NCI-H82 treated with DMSO at 0.1 percent for 48 hours (cell line): Measurements from ENCODE around the gene ZDHHC16.
"Not testable (repeated sequence)": the region's sequence is repeated elsewhere in the genome, so short reads cannot be mapped to it uniquely, and the experiment has no call there.

Experiments used
- DNase-seq: peaks from one replicate; lab custom pipeline; 2025; ENCODE audit not compliant: unreplicated experiment; lab: John Stamatoyannopoulos, UW

Gene ZDHHC16

DNA sequence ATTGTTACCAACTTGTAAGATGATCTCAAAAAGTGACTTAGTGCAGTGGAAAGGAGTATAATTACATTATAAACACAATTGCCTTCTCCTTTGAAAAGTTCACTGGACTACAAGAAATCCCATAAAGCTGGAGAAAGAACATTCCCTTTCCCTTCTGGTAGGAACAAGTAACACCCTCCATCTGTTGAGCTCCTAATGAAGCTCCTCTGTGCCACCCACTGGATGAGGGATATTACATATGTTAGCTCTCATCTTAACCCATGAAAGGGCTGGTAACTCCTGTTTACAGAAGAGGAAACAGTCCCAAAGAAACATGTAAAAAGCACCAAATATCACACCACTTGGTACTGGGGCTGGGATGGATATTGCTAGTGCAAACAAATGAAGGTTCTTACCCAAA is 11.9 kb upstream of the ZDHHC16 start:
- no peak for DNase-seq

DNA sequence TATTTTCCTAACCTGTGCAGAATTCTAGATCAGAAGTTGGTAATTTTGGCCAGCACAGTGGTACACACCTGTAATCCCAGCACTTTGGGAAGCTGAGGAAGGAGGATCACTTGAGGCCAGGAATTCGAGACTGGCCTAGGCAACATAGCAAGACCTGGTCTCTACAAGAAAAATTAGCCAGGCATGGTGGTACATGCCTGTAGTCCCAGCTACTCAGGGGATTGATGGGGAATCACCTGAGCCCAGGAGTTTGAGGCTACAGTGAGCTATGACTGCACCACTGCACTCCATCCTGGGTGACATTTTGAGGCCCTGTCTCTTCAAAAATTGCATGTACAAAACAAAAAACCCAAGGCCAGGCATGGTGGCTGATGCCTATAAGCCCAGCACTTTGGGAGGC is 11.4 kb upstream of the ZDHHC16 start:
- DNase-seq: no peak

DNA sequence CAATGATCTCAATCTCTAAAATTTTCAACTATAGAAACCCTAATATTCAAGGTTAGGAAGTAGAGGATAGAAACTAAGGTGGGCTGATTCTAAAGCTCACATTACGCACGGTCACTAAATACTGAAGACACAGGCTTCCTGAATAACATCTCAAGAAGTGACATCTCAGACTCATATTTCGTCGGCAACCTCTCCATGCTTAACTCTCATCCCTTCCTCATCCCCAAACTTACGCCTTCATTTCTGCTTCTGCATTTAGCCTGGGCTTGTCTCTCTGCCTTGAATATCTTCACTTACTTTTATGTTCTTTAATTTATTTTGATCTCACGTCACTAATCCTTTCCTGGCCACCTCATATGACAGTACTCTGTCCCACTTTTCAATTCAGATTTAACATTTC is 10.8 kb upstream of the ZDHHC16 start:
- no peak for DNase-seq

DNA sequence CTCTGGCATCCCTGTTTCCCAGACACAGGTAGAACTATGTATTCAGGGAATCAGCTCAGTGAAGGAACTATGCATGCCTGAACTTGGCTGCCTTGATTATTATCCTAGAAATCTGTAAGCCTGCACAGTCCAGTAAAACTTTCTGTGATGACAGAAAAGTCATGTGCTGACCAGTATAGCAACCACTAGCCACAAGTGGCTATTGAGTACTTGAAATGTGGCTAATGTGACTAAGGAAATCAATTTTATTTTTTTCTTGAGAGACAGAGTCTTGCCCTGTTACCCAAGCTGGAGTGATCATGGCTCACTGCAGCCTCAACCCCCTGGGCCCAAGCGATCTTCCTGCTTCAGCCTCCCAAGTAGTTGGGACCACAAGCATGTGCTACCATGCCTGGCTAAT is 3.7 kb upstream of the ZDHHC16 start:
- DNase-seq: no peak

DNA sequence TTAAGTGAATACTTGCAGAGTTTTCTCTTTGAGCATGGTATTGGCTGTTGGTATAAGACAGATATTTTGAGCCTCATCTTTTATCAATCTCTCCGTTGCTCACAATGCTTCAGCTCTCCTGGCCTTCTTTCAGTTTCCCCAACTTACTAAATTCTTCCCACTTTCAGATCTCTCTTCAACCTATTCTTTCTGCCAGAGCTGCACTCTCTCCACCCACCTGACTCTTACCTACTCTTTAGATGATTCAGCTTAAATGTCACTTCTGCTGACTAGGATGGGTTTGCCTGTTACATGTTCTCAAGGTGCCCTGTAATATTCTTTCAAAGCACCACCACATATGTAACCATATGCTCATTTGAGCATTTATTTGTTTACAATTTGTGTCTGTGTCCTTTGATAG is 1.8 kb upstream of the ZDHHC16 start:
- DNase-seq: no peak

DNA sequence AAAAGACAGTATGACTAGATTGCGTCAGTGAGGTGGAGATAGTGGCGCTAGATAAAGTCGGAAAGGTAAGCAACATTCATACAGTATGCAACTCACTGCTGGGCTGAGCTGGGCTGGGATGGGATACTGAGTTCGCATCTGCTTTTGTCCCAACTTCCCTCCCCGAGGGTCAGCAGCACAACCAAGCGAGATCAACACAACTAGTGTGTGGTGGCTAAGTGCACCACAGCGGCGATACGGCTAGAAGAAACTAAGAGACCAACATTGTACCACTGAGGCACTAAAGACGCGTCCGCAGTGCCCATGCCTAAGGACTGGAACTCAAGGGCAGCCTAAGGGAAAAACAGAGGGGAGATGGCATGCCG is 636 bp upstream of the ZDHHC16 start:
- no peak for DNase-seq

DNA sequence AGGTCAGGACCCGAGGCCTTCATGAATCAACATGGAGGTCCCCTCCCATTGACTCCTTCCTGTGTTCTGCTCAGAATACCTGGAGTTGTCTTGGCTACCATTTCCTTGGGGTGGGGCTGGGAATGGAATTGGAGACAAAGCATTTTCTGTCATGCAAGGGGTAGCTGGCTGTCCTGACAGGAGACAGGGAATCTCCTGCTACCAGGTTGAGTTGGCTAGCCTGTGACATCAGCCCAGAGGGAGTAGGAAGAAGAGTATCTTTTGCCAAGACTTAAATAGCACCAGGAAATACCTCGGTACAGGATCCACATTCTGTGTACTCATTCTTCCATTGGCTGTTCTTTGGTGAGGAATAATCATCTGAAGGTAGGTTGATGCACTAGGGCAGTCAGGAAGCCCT is 4.9 kb downstream of the ZDHHC16 start:
- DNase-seq: no peak

DNA sequence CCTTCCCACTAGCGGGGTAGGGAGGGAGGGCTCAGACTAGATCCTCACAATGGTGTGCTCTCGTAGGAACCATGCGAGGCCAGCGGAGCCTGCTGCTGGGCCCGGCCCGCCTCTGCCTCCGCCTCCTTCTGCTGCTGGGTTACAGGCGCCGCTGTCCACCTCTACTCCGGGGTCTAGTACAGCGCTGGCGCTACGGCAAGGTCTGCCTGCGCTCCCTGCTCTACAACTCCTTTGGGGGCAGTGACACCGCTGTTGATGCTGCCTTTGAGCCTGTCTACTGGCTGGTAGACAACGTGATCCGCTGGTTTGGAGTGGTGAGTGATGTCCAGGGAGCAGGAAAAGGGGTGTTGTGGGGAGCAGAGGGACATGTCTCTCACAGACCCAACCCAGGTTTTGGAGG is 5.6 kb downstream of the ZDHHC16 start:
- no peak for DNase-seq

DNA sequence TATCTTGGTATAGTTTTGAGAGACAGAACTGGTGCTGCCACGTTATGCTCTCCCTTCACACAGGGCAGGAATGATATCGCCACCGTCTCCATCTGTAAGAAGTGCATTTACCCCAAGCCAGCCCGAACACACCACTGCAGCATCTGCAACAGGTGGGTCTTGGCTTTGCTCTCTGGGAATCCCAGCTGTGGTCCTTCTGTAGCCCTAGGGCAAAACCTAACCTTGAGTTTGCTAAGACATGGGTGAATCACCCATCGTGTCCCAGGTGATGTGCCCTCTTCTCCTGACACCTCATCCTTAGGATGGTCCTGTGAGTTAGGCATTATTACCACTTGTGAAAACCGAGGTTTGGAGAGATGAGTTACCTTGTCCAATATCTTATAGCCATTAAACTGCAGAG is 6.4 kb downstream of the ZDHHC16 start:
- no peak for DNase-seq

DNA sequence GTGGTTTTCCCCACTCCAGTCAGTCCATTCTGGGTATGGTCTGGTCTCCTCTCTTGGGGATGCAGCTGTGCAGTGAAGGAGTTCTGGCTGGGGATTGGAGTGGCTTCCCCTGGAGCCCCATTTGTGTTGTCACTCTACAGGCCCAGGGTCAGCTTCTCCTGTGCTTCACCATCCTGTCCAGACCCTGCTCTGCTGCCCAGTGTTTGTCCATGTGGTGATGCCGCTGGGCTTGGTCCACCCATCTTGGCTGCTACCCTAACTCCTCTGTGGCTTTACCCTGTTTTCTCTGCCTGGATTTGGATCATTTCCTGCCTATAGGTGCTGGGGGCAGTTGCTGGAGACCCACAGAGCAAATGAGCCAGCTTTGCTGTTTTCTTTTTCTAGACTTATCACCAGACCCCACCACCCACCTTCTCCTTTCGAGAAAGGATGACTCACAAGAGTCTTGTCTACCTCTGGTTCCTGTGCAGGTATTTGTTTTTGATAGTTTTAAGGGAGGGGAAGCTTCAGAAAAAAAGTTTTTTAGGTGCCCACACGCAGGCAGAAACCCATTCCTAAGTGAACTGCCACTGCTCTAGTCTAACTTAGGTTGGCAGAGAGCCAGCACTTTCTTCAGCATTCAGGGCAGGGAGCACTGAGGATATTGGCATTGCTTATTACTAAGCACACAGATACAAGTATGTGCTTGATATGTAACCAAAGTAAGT is 8.5 kb downstream of the ZDHHC16 start:
- DNase-seq: no peak

DNA sequence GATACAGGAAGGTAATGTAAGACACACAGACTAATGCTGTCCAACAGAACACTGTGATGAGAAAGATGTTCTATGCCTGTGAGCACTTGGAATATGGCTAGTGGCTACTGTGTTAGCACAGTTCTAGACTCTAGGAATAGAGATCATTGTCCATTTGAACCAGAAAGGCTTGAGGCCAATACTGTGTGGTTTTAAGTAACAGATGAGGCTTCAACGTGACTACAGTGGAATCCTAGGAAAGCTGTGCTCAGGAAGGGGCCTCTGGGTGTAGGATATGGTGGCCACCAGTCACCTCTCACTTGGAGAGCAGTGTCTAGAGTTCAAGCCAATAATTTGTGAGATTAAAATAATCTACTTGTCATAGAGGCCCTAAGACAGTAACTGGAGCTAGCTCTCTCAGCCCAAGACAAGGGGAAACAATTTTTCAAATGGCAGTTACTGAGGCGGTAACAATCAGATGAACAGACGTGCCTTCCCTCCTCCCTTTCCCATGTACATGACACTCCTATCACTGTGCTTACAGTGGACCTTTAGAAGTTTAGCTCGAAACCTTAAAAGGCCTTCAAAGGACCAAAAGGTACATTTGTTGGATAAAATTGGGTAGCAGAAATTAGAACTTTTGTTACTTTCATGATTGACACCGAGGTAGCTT is 10.2 kb downstream of the ZDHHC16 start:
- no peak for DNase-seq

DNA sequence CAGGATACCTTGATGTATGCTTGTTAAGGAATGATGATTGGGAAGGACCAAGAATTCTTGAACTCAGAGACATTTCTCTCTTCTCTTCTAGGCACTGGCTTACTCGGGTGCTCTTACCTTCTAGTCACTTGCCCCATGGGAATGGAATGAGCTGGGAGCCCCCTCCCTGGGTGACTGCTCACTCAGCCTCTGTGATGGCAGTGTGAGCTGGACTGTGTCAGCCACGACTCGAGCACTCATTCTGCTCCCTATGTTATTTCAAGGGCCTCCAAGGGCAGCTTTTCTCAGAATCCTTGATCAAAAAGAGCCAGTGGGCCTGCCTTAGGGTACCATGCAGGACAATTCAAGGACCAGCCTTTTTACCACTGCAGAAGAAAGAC is 10.7 kb downstream of the ZDHHC16 start:
- no peak for DNase-seq

DNA sequence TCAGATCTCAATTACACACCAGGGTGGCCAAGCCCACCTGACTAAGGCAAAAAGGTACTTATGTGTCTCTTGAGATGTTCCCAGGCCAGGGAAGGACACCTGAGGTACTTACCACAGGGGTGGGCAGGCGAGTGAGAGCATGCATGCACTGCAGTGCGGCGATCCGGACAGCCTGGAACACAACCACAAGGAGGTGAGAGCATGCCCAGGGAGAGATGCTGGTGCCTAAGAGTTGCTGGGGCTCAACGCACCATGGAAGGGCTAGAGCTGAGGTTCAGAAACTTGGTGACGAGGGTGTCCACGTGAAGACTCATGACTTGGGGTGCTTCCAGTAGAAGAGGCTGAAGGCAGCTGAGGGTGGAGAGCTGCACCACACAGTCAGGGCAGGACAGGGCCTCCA is 13.1 kb downstream of the ZDHHC16 start:
- DNase-seq: no peak

DNA sequence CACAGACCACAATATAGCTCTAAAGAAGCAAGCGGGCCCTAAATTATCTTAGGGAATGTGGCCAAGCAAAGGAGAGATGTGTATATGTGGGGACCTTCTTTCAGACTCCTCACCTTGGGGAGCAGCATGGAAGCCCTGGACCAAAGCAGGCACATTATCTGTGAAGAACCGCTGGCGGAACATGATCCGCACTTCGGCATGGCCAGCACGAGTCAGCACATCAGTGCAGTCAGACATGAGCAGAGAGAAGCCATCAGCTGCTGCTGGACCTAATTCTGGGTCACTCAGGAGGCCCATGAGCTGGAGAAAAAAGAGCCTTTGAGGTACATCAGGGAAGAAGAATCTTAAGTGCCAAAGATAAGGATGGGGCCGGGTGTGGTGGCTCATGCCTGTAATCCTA is 14.0 kb downstream of the ZDHHC16 start:
- DNase-seq: no peak

DNA sequence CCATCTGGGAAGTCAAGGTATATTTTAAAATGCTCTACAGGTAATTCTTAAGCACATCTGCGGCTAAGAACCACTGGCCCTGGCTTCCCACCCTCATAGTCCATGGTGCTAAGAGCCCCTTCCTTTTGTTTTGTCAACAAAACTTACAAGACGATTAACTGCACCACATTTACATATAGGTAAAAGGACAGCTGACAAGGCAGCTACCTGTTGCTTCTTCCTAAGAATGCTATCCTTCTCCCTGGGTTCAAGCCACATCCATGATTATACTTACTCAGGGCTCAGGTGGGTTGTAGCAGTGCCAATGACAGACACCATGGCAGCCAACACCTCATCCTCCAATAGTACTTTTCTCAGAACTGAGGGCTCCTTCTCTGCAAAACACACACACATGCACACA is 16.3 kb downstream of the ZDHHC16 start:
- DNase-seq: no peak

DNA sequence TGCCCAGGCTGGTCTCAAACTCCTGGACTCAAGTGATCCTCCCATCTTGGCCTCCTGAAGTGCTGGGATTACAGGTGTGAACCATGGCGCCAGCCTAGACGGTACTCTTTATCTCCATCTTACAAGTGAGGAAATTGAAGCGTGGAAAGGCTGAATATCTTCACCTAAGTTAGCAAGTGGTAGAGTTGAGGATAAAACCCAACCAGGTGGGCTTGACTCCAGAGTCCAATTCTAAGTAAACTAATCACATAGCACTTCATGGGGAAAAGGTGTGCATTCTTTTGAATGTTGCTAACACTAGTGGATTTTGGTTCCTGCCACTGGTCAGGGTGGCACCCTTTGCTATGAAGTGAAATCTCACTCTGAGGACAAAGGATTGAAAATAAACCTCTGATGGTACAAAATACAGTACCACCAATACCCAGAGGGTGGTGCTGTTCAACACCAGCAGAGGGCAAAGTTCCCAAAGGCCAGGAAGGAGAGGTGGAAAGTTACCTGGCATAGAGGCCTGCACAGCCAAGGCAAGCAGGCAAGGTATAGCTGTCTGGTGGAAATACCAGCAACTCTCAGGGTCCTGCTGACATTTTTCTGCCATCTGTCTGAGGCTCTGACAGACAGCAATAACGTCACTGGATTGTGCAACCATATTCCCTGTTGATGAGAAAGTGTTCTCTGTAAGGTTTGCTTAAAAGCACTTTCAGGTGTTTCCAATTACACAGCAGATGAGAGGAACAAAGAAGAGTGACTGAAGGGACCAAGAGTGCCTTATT is 17.6 kb downstream of the ZDHHC16 start:
- no peak for DNase-seq

DNA sequence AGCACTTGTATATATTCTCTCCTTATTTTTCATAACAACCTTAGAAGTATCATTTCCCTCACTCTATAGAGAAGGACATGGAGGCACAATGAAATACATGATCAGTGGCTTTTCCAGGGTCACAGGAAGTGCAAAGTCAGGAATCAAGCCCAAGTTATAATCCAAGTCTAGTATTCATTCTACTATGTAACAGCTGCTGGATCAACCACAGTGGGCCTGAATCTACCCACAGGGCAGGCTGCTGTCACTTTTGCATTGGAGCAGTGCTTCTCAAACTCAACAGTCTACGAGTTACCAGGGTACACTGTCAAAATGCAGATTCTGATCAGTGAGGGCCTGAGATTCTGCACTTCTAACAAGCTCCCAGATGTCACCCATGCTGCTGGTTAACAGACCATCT is 18.3 kb downstream of the ZDHHC16 start:
- no peak for DNase-seq

DNA sequence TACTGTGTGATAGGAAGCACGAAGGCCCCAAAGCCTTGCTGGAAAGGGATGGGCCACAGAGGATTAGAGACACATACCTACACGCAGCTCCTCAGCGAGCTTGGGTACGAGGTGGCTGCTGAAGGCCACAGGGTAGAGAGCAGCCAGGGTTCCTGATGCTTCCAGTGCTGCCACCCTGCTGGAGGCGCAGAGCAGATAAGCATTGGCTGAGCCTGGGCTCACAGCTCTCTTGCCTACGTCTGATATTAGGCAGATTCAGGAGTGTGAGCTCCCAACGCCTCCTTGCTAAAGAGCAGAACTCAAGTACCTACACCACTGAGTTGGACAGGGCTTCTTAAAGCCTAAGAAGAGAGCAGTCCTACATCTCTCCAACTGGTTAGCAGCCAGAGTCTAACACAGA is 20.0 kb downstream of the ZDHHC16 start:
- no peak for DNase-seq

DNA sequence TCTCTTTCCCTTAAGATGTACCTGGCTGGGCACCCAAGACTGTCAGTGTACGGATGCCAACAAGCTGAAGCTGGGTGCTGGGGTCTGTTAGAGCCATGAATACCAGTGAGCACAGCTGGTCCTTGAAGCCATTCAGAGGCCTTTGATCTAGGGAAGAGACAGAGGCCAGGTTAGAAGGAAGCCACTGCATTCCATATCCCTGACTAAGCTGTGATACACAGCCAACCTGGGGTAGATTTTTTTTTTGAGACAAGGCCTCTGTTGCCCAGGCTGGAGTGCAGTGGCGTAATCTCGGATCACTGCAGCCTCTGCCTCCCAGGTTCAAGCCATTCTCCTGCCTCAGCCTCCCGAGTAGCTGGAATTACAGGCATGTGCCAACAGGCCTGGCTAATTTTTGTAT is 20.8 kb downstream of the ZDHHC16 start:
- no peak for DNase-seq

DNA sequence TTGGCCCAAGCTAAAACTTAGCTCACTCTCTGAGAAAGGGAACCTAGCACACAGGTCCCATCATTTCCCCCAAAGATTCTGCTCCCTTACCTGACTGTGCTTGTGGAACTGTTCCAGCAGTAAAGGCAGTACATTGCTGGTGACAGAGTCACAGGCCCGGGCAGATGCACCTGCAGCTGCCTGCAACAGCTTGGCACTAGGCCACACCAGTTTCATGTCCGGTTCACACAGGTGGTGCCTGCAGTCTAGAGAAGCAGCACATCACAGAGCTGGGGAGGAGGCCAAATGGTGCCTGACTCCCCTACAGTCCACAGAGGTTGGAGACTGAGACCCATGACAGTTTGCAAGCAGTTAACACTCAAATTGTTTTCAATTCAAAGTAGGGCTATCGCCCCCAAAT is 22.2 kb downstream of the ZDHHC16 start:
- DNase-seq: no peak

DNA sequence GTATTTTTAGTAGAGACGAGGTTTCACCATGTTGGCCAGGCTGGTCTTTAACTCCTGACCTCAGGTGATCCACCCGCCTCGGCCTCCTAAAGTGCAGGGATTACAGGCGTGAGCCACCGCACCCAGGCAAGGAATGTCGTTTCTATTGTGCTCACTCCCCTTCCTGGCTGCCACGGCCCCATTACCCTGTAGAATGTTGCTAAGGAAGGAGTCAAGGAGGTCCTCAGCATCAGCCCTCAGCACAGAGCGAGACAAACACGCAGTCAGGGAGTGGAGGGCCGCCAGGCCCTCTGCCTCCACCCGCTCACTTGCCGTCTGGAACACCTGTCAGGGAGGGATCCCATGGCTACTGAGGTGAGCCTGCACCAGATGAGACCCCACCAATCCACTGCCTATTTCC is 22.8 kb downstream of the ZDHHC16 start:
- DNase-seq: not testable (repeated sequence)

DNA sequence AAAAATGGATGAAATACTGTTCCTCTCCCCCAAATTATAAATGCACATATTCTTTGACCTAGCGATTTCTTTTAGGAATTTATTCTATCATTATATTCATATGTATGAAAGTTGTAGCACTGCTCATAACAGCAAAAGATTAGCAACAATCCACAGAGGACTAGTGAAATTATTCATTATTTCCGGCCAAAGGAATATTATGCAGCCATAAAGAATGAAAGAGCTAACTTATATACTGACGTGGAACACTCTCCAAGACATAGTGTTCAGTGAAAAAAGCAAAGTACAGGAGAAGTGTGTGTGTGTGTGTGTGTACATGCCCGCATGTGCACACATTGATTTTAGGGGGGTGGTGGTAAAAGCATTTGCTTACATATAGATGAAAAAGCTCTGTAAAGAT is 28.9 kb downstream of the ZDHHC16 start:
- no peak for DNase-seq
